IMR-90 (cell line): ENCODE measurements around the gene ATP6V0A4.

Experiments
- BHLHE40 ChIP-seq: fragments of 150-350 bp; IDR thresholded peaks from 2 replicates; pipeline ENCODE4 v1.6.1; 2016; ENCODE audit warnings: mild to moderate bottlenecking, low read depth, low read length
- CEBPB ChIP-seq: IDR thresholded peaks from 2 replicates; pipeline ENCODE4 v1.6.1; 2012; ENCODE audit warnings: low read depth, low read length, improper control_type of control experiment
- CHD1 ChIP-seq: IDR thresholded peaks from 2 replicates; pipeline ENCODE4 v1.6.1; 2012; ENCODE audit warnings: low read depth, low read length, improper control_type of control experiment
- CTCF ChIP-seq: conservative IDR thresholded peaks from 2 replicates; pipeline ENCODE4 v1.5.1; 2012; ENCODE audit warnings: mild to moderate bottlenecking, low read depth, low read length, improper control_type of control experiment
- ELK1 ChIP-seq: fragments of 150-350 bp; IDR thresholded peaks from 2 replicates; pipeline ENCODE4 v1.6.1; 2016; ENCODE audit warnings: low read depth, mild to moderate bottlenecking, low read length, moderate library complexity, borderline replicate concordance
- MAFK ChIP-seq: IDR thresholded peaks from 2 replicates; pipeline ENCODE4 v1.6.1; 2012; ENCODE audit warnings: low read depth, low read length, improper control_type of control experiment
- POLR2A ChIP-seq: IDR thresholded peaks from 2 replicates; pipeline ENCODE4 v1.6.1; 2012; ENCODE audit warnings: mild to moderate bottlenecking, low read depth, low read length
- RAD21 ChIP-seq: IDR thresholded peaks from 2 replicates; pipeline ENCODE4 v1.6.1; 2012; ENCODE audit warnings: low read length, improper control_type of control experiment
- SMC3 ChIP-seq: fragments of 150-350 bp; IDR thresholded peaks from 2 replicates; pipeline ENCODE4 v1.6.1; 2016; ENCODE audit warnings: low read depth, mild to moderate bottlenecking, antibody characterized with exemption, low read length, moderate library complexity

- TF ChIP-seq SMC3 (no peak), CTCF (no peak), RAD21 (no peak), POLR2A (no peak), MAFK (no peak), BHLHE40 (no peak), CHD1 (no peak), ELK1 (no peak), CEBPB (no peak)
Measured at GRCh38 chr7:138752518-138753149, 45.4 kb downstream of the ATP6V0A4 start.
